ENCODE measurements around the gene ALG14.

The ALG14 gene

DNA sequence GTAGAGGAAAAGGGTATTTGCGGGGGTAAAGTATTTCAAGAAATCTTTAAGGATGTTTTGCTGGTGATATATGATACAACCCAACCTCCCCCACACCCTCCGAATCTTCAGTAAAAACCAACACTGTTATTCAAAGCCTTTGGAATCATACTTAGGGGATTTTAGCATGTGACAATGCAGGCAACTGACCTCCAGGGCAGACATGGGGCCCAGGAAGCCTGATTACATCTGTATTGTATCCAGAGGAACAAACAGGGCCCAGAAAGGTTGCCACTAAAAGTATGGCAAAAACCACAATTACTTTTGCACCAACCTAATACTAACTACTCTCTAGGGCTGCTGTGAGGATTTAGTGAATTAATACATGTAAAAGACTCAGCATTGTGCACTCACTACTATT lies 102.0 kb downstream of the ALG14 start:
- Mint-ChIP-seq H3K27me3 (ENCODE audit: low read depth) (no peaks in the 10 kb centered on the region), H3K36me3 (ENCODE audit: low read depth) (no peaks in the 10 kb centered on the region), H3K4me1 (ENCODE audit: low read depth) (no peaks in the 10 kb centered on the region), H3K4me3 (no peak overlapping the region), H3K9me3 (no peaks in the 10 kb centered on the region), H3K27ac (no peak overlapping the region)
- DNase-seq (ENCODE audit: low spot score): no peak

DNA sequence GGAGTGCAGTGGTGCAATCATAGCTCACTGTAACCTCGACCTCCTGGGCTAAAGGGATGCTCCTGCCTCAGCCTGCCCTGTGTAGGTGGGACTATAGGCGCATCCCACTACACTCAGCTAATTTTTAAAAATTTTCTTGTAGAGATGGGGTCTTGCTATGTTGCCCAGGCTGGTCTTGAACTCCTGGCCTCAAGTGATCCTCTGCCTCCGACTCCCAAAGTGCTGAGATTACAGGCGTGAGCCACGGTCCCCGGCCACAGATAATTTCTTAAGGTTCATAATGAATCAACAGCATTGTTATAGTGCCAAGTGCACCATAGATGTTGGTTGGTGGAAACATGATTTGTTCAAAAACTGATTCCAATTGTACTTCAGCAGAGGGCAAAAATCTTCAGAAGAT lies 103.6 kb downstream of the ALG14 start:
- Mint-ChIP-seq H3K4me3 (no peak overlapping the region), H3K4me1 (ENCODE audit: low read depth) (no peaks in the 10 kb centered on the region), H3K36me3 (ENCODE audit: low read depth) (no peaks in the 10 kb centered on the region), H3K9me3 (no peaks in the 10 kb centered on the region), H3K27me3 (ENCODE audit: low read depth) (no peaks in the 10 kb centered on the region), H3K27ac (no peak overlapping the region)
- no peak for DNase-seq (ENCODE audit: low spot score)

DNA sequence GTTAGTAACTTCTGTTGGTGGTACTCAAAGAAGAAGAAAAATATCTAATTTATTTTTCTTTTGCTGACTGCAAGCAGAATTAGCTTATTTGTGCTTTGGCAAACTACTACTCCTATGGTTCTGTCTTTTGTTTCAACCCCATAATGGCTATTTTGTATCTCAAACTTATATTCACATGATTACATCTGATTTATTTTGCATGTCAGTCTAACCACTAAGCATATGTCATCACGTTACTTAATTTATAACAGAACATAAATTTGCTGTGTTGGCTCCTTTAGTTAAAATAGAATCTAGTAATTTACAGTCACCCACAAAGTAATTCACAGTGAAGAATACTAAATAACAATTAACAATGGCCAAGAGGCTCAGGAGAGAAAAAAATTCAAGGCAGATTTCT lies 106.7 kb downstream of the ALG14 start:
- no peak overlapping the region for H3K4me3 Mint-ChIP-seq
- peaks cover 4% of the 10 kb centered on the region for H3K4me1 Mint-ChIP-seq (ENCODE audit: low read depth)
- H3K27me3 Mint-ChIP-seq (ENCODE audit: low read depth): no peaks in the 10 kb centered on the region

GRCh38 chr1:94963864-94964263 lies 108.9 kb downstream of the ALG14 start:
- no peak for DNase-seq (ENCODE audit: low spot score)
- H3K4me1 Mint-ChIP-seq (ENCODE audit: low read depth): peaks cover 4% of the 10 kb centered on the region
- H3K9me3 Mint-ChIP-seq: no peaks in the 10 kb centered on the region
- no peak overlapping the region for H3K4me3 Mint-ChIP-seq
- peaks cover 1% of the 10 kb centered on the region for H3K36me3 Mint-ChIP-seq (ENCODE audit: low read depth)
- no peaks in the 10 kb centered on the region for H3K27me3 Mint-ChIP-seq (ENCODE audit: low read depth)
- no peak overlapping the region for H3K27ac Mint-ChIP-seq

More for the DNA sequence above, 106.7 kb downstream of the ALG14 start:
- no peak for DNase-seq (ENCODE audit: low spot score)
- Mint-ChIP-seq H3K27ac (no peak overlapping the region), H3K36me3 (ENCODE audit: low read depth) (peaks cover 1% of the 10 kb centered on the region), H3K9me3 (no peaks in the 10 kb centered on the region)

- peaks cover 1% of the 10 kb centered on the region for H3K36me3 Mint-ChIP-seq (ENCODE audit: low read depth)
- no peaks in the 10 kb centered on the region for H3K27me3 Mint-ChIP-seq (ENCODE audit: low read depth)
- peaks cover 4% of the 10 kb centered on the region for H3K4me1 Mint-ChIP-seq (ENCODE audit: low read depth)
- DNase-seq (ENCODE audit: low spot score): peak; percentile 11
- peak overlapping the region; percentile 86 for H3K4me3 Mint-ChIP-seq
- no peaks in the 10 kb centered on the region for H3K9me3 Mint-ChIP-seq
- peak overlapping the region; percentile 97 for H3K27ac Mint-ChIP-seq
These were observed 110.1 kb downstream of the ALG14 start for GRCh38 chr1:94962409-94963265.

- DNase-seq (ENCODE audit: low spot score): no peak
- Mint-ChIP-seq H3K4me3 (peak overlapping the region; percentile 86), H3K27ac (no peak overlapping the region), H3K4me1 (ENCODE audit: low read depth) (peaks cover 4% of the 10 kb centered on the region), H3K27me3 (ENCODE audit: low read depth) (no peaks in the 10 kb centered on the region), H3K9me3 (no peaks in the 10 kb centered on the region), H3K36me3 (ENCODE audit: low read depth) (peaks cover 1% of the 10 kb centered on the region)
These were observed 110.8 kb downstream of the ALG14 start for GRCh38 chr1:94961988-94962387.

DNA sequence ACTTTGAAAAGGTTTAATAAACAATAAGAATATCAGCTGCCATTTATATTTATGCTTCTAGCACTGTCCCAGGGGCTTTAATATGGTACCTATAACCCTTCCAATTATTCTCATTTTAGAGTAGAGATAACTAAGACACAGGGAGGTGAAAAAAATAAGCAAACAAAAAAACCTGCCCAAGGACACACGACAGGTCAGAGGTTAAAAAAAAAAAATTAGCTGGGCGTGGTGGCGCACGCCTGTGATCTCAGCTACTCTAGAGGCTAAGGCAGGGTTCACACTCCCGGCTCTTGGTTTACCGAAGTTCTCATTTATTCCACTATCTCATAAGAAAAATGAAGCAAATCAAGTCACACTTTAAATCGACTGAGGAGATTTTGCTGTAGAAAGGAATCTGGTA lies 111.2 kb downstream of the ALG14 start:
- H3K4me3 Mint-ChIP-seq: no peak overlapping the region
- peaks cover 1% of the 10 kb centered on the region for H3K36me3 Mint-ChIP-seq (ENCODE audit: low read depth)
- no peak overlapping the region for H3K27ac Mint-ChIP-seq
- H3K4me1 Mint-ChIP-seq (ENCODE audit: low read depth): peaks cover 4% of the 10 kb centered on the region
- H3K9me3 Mint-ChIP-seq: no peaks in the 10 kb centered on the region
- no peak for DNase-seq (ENCODE audit: low spot score)
- H3K27me3 Mint-ChIP-seq (ENCODE audit: low read depth): no peaks in the 10 kb centered on the region

DNA sequence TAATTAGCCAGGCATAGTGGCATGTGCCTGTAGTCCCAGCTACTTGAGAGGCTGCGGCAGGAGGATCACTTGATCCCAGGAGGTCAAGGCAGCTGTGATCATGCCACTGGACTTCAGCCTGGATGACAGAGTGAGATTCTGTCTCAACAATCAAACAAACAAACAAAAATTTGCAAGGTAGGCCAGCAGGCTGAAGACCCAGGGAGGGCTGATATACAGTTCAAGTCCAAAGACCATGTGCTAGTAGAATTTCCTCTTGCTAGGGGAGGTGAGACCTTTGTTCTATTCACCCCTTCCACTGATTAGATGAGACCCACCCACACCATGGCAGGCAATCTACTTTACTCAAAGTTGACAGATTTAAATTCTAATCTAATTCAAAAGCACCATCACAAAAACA lies 114.7 kb downstream of the ALG14 start:
- H3K9me3 Mint-ChIP-seq: no peaks in the 10 kb centered on the region
- no peak overlapping the region for H3K4me3 Mint-ChIP-seq
- H3K36me3 Mint-ChIP-seq (ENCODE audit: low read depth): peaks cover 1% of the 10 kb centered on the region
- DNase-seq (ENCODE audit: low spot score): no peak
- H3K4me1 Mint-ChIP-seq (ENCODE audit: low read depth): peaks cover 4% of the 10 kb centered on the region
- no peak overlapping the region for H3K27ac Mint-ChIP-seq
- no peaks in the 10 kb centered on the region for H3K27me3 Mint-ChIP-seq (ENCODE audit: low read depth)

- Mint-ChIP-seq H3K27me3 (ENCODE audit: low read depth) (no peaks in the 10 kb centered on the region), H3K27ac (no peak overlapping the region), H3K4me3 (no peak overlapping the region), H3K36me3 (ENCODE audit: low read depth) (no peaks in the 10 kb centered on the region), H3K9me3 (no peaks in the 10 kb centered on the region), H3K4me1 (ENCODE audit: low read depth) (no peaks in the 10 kb centered on the region)
- DNase-seq (ENCODE audit: low spot score): no peak
These were observed 116.8 kb downstream of the ALG14 start for GRCh38 chr1:94955767-94956632.

DNA sequence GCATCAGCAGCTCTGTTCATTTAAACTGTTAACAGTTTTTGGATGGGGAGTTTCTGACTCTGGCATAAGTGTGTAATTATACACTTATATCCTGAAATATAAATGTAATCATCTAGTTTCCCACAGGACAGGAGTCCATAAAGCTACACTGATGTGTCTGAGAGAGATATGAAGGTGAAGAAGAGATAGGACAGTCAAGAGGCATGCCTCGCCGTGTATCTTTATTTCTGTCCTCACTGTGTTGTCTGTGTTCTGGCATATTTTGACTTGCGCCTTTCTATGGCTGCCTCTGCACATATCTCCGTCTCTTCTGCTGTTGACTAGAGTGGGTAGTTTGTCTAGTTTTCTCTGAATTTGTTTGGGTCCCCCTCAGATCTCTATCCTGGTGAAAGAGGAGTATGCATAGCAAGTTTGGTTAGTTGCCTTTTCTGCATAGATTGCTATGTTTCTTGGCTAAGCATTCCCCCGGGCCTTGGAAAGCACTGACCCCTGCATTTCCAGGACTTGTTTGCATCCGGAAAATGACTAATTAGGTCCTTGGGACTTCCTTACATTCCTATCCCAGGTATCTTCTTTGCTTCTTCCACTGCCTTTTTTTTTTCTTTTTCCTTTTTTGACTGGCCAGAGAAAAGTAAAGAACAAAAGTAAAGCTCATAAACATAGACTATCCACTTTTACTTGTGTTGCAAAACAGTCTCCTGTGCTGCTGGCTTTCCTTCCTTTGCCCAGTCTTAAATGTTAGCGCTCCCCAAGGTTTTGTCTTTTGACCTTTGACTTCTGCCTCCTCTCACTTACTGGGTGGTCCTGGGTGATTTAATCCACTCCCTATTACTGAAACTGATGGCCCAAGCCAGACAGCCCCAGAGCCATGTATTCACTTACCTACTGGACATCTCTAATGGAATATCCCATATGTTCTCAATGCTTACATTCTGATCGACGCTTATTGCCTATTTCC lies 118.2 kb downstream of the ALG14 start:
- Mint-ChIP-seq H3K27ac (no peak overlapping the region), H3K4me1 (ENCODE audit: low read depth) (no peaks in the 10 kb centered on the region), H3K9me3 (no peaks in the 10 kb centered on the region), H3K4me3 (no peak overlapping the region), H3K36me3 (ENCODE audit: low read depth) (no peaks in the 10 kb centered on the region), H3K27me3 (ENCODE audit: low read depth) (no peaks in the 10 kb centered on the region)
- DNase-seq (ENCODE audit: low spot score): no peak

- Mint-ChIP-seq H3K27me3 (ENCODE audit: low read depth) (no peaks in the 10 kb centered on the region), H3K9me3 (no peaks in the 10 kb centered on the region), H3K4me1 (ENCODE audit: low read depth) (no peaks in the 10 kb centered on the region), H3K4me3 (no peak overlapping the region), H3K27ac (no peak overlapping the region), H3K36me3 (ENCODE audit: low read depth) (no peaks in the 10 kb centered on the region)
- DNase-seq (ENCODE audit: low spot score): no peak
These were observed 119.0 kb downstream of the ALG14 start for GRCh38 chr1:94953746-94954145.

GRCh38 chr1:94953107-94953506 lies 119.6 kb downstream of the ALG14 start:
- no peak overlapping the region for H3K4me3 Mint-ChIP-seq
- H3K36me3 Mint-ChIP-seq (ENCODE audit: low read depth): no peaks in the 10 kb centered on the region
- no peak overlapping the region for H3K27ac Mint-ChIP-seq
- no peaks in the 10 kb centered on the region for H3K4me1 Mint-ChIP-seq (ENCODE audit: low read depth)
- H3K27me3 Mint-ChIP-seq (ENCODE audit: low read depth): no peaks in the 10 kb centered on the region
- no peak for DNase-seq (ENCODE audit: low spot score)
- H3K9me3 Mint-ChIP-seq: no peaks in the 10 kb centered on the region

DNA sequence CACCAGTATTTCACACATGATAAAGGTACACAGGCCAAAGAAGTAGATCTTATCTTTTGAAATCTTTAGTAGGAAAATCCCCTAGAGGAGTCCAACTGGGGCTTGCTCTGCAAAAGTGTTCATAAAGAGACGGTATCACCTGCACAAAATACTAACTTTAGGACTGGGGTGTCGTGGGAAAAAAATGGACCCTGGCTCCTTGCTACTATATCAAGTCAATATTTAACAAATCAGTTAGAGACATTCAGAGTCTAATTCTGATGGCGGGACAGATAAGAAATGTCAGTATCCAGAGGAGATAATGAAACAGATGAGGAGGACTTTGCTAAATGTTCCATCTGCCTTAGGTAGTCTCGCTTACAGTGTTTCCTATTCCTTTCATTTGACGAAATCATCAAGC lies 120.2 kb downstream of the ALG14 start:
- Mint-ChIP-seq H3K27ac (no peak overlapping the region), H3K4me3 (no peak overlapping the region), H3K27me3 (ENCODE audit: low read depth) (no peaks in the 10 kb centered on the region), H3K9me3 (no peaks in the 10 kb centered on the region), H3K4me1 (ENCODE audit: low read depth) (no peaks in the 10 kb centered on the region), H3K36me3 (ENCODE audit: low read depth) (no peaks in the 10 kb centered on the region)
- no peak for DNase-seq (ENCODE audit: low spot score)

All from T-helper 2 cell treated with Interferon-gamma antibody and Interleukin-4, amounts not matched to agents 5 μg/mL and 100 μg/mL, for 36 hours (primary cell).